Thyroid gland (tissue), 4 donors: Measurements from ENCODE around the gene MIXL1. TPM values are rescaled to one million over a fixed set of nuclear protein-coding genes. Genes with fewer than 3 reads are reported as not detected.
"Not testable (repeated sequence)": the region's sequence is repeated elsewhere in the genome, so short reads cannot be mapped to it uniquely, and the experiment has no call there.

ENCODE experiments used
- DNase-seq, 2 donors: peaks; one replicate each; pipeline ENCODE4 v3.0.0-alpha.2; 2019
- H3K27ac ChIP-seq, 3 donors: fragments of 200-600 bp; sonication (generic); 1 replicate in 2 of 3; 2 replicates in 1 of 3; pipeline ENCODE4 v1.5.1; 2016 to 2019; ENCODE audit warnings: mild to moderate bottlenecking in 1 of 3, moderate library complexity in 1 of 3
- H3K27me3 ChIP-seq: fragments of 200-600 bp; sonication (generic); one replicate; pipeline ENCODE4 v1.5.1; 2019
- H3K36me3 ChIP-seq, 2 donors: fragments of 200-600 bp; sonication (generic); one replicate each; pipeline ENCODE4 v1.5.1; 2016 to 2019
- H3K4me1 ChIP-seq, 2 donors: fragments of 200-600 bp; sonication (generic); one replicate each; pipeline ENCODE4 v1.5.1; 2017 to 2019
- H3K4me3 ChIP-seq, 3 donors: fragments of 200-600 bp; sonication (generic); replicated peaks in 1 of 3; 1 replicate in 2 of 3; 2 replicates in 1 of 3; pipeline ENCODE4 v1.5.1; 2016; ENCODE audit warnings: mild to moderate bottlenecking in 1 of 3
- H3K9me3 ChIP-seq: fragments of 200-600 bp; sonication (generic); one replicate; pipeline ENCODE4 v1.5.1; 2017
- POLR2A ChIP-seq, 2 donors: fragments of 450-650 bp; IDR thresholded peaks; one replicate each; pipeline ENCODE4 v1.6.1; 2017; ENCODE audit warnings: antibody characterized with exemption in 2 of 2, mild to moderate bottlenecking in 2 of 2, moderate library complexity in 1 of 2
- WGBS, 2 donors: methylation state at CpG; one replicate each; pipeline ENCODE4 v1.1.5; 2017; 5-methylcytosine and 5-hydroxymethylcytosine counted together
- intact Hi-C: fragments of 100-400 bp; cut with DNase I; formaldehyde crosslinking; loops from one replicate; pipeline ENCODE4 v1.15.1; 2023
- total RNA-seq, 4 donors: library from RNA; depleted of rRNA; stranded (reverse); fragments of >200 nt; gene quantifications; one replicate each; pipeline ENCODE4 v1.2.3, GENCODE V29; 2016
- TF ChIP-seq, protein P1 (sequence below), 6 experiments: fragments of 200-600 bp in 3 of 6; fragments of 450-650 bp in 3 of 6; sonication (generic) in 3 of 6; IDR thresholded peaks; one replicate each; pipeline ENCODE4 v1.5.1; 2016 to 2019; ENCODE audit warnings: antibody characterized with exemption in 6 of 6, mild to moderate bottlenecking in 2 of 6, inconsistent platforms in 1 of 6, moderate library complexity in 1 of 6

The MIXL1 gene
- total RNA-seq, 4 donors from 2014 or later = not detected

GRCh38 chr1:226239421-226239820 is 16.0 kb downstream of the MIXL1 start:
- WGBS, 2 donors = 97 to 98% methylated on average over 3 of the region's 3 CpGs
- Histone ChIP-seq H3K9me3 (no peaks in the 10 kb centered on the region), H3K36me3 (no peaks in the 10 kb centered on the region), H3K4me1 (no peaks in the 10 kb centered on the region), H3K27ac (no peak overlapping the region), H3K27me3 (no peaks in the 10 kb centered on the region), H3K4me3 (no peak overlapping the region)
- intact Hi-C loops = no loop called here
- TF ChIP-seq, protein P1, sequence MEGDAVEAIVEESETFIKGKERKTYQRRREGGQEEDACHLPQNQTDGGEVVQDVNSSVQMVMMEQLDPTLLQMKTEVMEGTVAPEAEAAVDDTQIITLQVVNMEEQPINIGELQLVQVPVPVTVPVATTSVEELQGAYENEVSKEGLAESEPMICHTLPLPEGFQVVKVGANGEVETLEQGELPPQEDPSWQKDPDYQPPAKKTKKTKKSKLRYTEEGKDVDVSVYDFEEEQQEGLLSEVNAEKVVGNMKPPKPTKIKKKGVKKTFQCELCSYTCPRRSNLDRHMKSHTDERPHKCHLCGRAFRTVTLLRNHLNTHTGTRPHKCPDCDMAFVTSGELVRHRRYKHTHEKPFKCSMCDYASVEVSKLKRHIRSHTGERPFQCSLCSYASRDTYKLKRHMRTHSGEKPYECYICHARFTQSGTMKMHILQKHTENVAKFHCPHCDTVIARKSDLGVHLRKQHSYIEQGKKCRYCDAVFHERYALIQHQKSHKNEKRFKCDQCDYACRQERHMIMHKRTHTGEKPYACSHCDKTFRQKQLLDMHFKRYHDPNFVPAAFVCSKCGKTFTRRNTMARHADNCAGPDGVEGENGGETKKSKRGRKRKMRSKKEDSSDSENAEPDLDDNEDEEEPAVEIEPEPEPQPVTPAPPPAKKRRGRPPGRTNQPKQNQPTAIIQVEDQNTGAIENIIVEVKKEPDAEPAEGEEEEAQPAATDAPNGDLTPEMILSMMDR (IDR thresholded peaks at IDR 0.05) = no peak
- TF ChIP-seq POLR2A (IDR thresholded peaks at IDR 0.05) = no peak
- no peak for DNase-seq

GRCh38 chr1:226248091-226248490 is 24.6 kb downstream of the MIXL1 start:
- H3K4me3 ChIP-seq = no peak overlapping the region
- TF ChIP-seq POLR2A (IDR thresholded peaks at IDR 0.05) = no peak
- TF ChIP-seq, protein P1 (IDR thresholded peaks at IDR 0.05) = no peak
- DNase-seq = no peak
- no peaks in the 10 kb centered on the region for H3K27me3 ChIP-seq
- no peaks in the 10 kb centered on the region for H3K4me1 ChIP-seq
- no peaks in the 10 kb centered on the region for H3K36me3 ChIP-seq
- H3K9me3 ChIP-seq = no peaks in the 10 kb centered on the region
- WGBS, 2 donors = 62% methylated on average over 2 of the region's 2 CpGs
- intact Hi-C loops = no loop called here
- no peak overlapping the region for H3K27ac ChIP-seq

- DNase-seq = no peak
- Histone ChIP-seq H3K4me3 (no peak overlapping the region), H3K36me3 (no peaks in the 10 kb centered on the region), H3K27me3 (no peaks in the 10 kb centered on the region), H3K27ac (no peak overlapping the region), H3K9me3 (no peaks in the 10 kb centered on the region), H3K4me1 (no peaks in the 10 kb centered on the region)
- WGBS, 2 donors = 84 to 92% methylated on average over 3 of the region's 3 CpGs
- intact Hi-C loops = no loop called here
- TF ChIP-seq, protein P1 (IDR thresholded peaks at IDR 0.05) = no peak
- TF ChIP-seq POLR2A (IDR thresholded peaks at IDR 0.05) = no peak
These were observed 25.3 kb downstream of the MIXL1 start for GRCh38 chr1:226248796-226249195.

DNA sequence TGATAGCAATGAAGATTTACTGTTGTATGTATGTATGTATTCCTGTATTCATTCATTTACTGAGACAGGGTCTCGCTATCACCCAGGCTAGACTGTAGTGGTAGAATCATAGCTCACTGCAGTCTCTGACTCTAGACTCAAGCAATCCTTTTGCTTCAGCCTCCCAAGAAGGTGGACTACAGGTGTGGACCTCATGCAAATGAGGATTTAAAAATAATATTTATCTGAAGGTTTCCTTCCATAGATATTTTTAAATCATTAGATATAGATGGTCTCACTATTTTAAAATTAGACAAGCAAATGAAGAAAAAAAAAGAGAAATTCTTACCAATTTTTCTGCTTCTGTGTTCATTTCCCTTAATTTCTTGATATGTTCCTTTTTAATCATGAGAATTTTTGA is 27.0 kb downstream of the MIXL1 start:
- no peak overlapping the region for H3K27ac ChIP-seq
- TF ChIP-seq, protein P1 (IDR thresholded peaks at IDR 0.05) = no peak
- TF ChIP-seq POLR2A (IDR thresholded peaks at IDR 0.05) = no peak
- H3K36me3 ChIP-seq = no peaks in the 10 kb centered on the region
- no peak for DNase-seq
- no peaks in the 10 kb centered on the region for H3K9me3 ChIP-seq
- H3K4me3 ChIP-seq = no peak overlapping the region
- H3K4me1 ChIP-seq = peaks cover 6 to 7% of the 10 kb centered on the region in 2 donors
- no peaks in the 10 kb centered on the region for H3K27me3 ChIP-seq
- intact Hi-C loops = no loop called here
- 95 to 100% methylated on average over 1 of the region's 1 CpG for WGBS, 2 donors

GRCh38 chr1:226252841-226253240 is 29.4 kb downstream of the MIXL1 start:
- intact Hi-C loops, H3K27me3 ChIP-seq, H3K36me3 ChIP-seq, H3K9me3 ChIP-seq, DNase-seq, H3K4me3 ChIP-seq, H3K4me1 ChIP-seq, H3K27ac ChIP-seq: not testable (repeated sequence)
- WGBS, 2 donors = 98% methylated on average over 7 of the region's 7 CpGs

DNA sequence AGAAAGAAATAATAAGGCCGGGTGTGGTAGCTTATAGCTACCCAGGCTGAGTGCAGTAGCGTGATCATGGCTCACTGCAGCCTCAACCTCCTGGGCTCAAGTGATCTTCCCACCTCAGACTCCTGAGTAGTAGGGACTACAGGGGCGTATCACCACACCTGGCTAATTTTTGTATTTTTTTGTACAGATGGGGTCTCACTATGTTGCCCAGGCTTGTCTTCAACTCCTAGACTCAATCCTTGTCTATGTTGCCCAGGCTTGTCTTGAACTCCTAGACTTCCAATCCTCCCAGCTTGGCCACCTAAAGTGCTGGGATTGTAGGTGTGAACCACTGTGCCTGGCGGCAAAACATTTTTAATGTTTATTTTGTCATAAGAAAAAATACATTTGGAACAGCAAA is 30.5 kb downstream of the MIXL1 start:
- TF ChIP-seq POLR2A (IDR thresholded peaks at IDR 0.05) = no peak
- TF ChIP-seq, protein P1 (IDR thresholded peaks at IDR 0.05) = no peak
- H3K9me3 ChIP-seq = no peaks in the 10 kb centered on the region
- H3K27me3 ChIP-seq = no peaks in the 10 kb centered on the region
- intact Hi-C loops = no loop called here
- 94 to 95% methylated on average over 4 of the region's 4 CpGs for WGBS, 2 donors
- DNase-seq = no peak
- H3K4me1 ChIP-seq = peaks cover 7% of the 10 kb centered on the region in 2 donors
- H3K36me3 ChIP-seq = no peaks in the 10 kb centered on the region
- no peak overlapping the region for H3K27ac ChIP-seq
- H3K4me3 ChIP-seq = no peak overlapping the region
